A549 (cell line): ENCODE results near the gene KRT38. TPM values are rescaled to one million over a fixed set of nuclear protein-coding genes. Genes with fewer than 3 reads are reported as not detected.

Experiments used
- ATAC-seq, 2 experiments: fragments of 200-7000 bp in 1 of 2; fragments of >200 bp in 1 of 2; cut with Nextera tagmentation in 1 of 2; cut with Tn5 transposase in 1 of 2; 3 replicates each; pipeline versions ENCODE4 v1.8.0 to v1.9.1; 2018 to 2020; ENCODE audit warnings: mild to moderate bottlenecking in 1 of 2, moderate library complexity in 1 of 2
- CTCF ChIA-PET: fragments of 300-600 bp; sonication (Branson Sonifier 250); formaldehyde crosslinking; extraction: SDS; loops from one replicate; lab custom pipeline; 2021; ENCODE audit warnings: antibody characterized with exemption, inconsistent platforms; lab: Yijun Ruan, JAX
- POLR2A ChIA-PET: fragments of 350-600 bp; formaldehyde crosslinking; extraction: SDS; loops from one replicate; lab custom pipeline; 2021; ENCODE audit warnings: antibody characterized with exemption, inconsistent platforms; lab: Yijun Ruan, JAX
- DNase-seq, 2 experiments: peaks; one replicate each; pipeline versions ENCODE4 v3.0.0 to v3.0.0-alpha.2; 2011 to 2016; ENCODE audit warnings: low read depth in 1 of 2, low spot score in 1 of 2
- FAIRE-seq: peaks from 2 replicates; lab custom pipeline; 2011; peaks lifted over from hg19 to GRCh38; lab: Jason Lieb, UNC
- H3K27ac ChIP-seq, 2 experiments: fragments of >200 bp; sonication (Bioruptor Twin); formaldehyde crosslinking; 3 replicates each; pipeline ENCODE4 v1.5.1; 2016 to 2017
- H3K4me1 ChIP-seq: fragments of >200 bp; sonication (Bioruptor Twin); formaldehyde crosslinking; 3 replicates; pipeline ENCODE4 v1.6.1; 2016
- H3K4me2 ChIP-seq: fragments of >200 bp; sonication (Bioruptor Twin); formaldehyde crosslinking; 3 replicates; pipeline ENCODE4 v1.6.1; 2016
- H3K4me3 ChIP-seq: fragments of >200 bp; sonication (Bioruptor Twin); formaldehyde crosslinking; 3 replicates; pipeline ENCODE4 v1.5.1; 2016
- H3K9me3 ChIP-seq: fragments of >200 bp; sonication (Bioruptor Twin); formaldehyde crosslinking; 3 replicates; pipeline ENCODE4 v1.6.1; 2016
- CHD2 ChIP-seq: fragments of 150-350 bp; IDR thresholded peaks from 2 replicates; pipeline ENCODE4 v1.6.1; 2014; ENCODE audit warnings: low read length; ENCODE audit not compliant: partially characterized antibody
- E2F6 ChIP-seq: IDR thresholded peaks from 2 replicates; pipeline ENCODE4 v1.6.1; 2012; ENCODE audit warnings: low read depth, borderline replicate concordance
- EHF ChIP-seq: fragments of 250-450 bp; sonication (Bioruptor Pico); IDR thresholded peaks from 2 replicates; pipeline ENCODE4 v1.5.0; 2020; ENCODE audit warnings: mild to moderate bottlenecking
- EHMT2 ChIP-seq: fragments of 200-600 bp; sonication (generic); IDR thresholded peaks from 2 replicates; pipeline ENCODE4 v1.6.1; 2016; ENCODE audit warnings: antibody characterized with exemption, low read depth, mild to moderate bottlenecking, moderate library complexity
- EP300 ChIP-seq, 2 experiments: fragments of >200 bp; sonication (Bioruptor Twin); formaldehyde crosslinking; IDR thresholded peaks; 2 replicates in 1 of 2; 3 replicates in 1 of 2; pipeline ENCODE4 v1.6.1; 2016 to 2017
- FOSB ChIP-seq: fragments of 250-450 bp; sonication (Bioruptor Pico); IDR thresholded peaks from 2 replicates; pipeline ENCODE4 v1.5.0; 2020; ENCODE audit warnings: mild to moderate bottlenecking, moderate library complexity
- FOSL2 ChIP-seq, 2 experiments: fragments of 450-650 bp in 1 of 2; fragments of >200 bp in 1 of 2; sonication (Bioruptor Twin) in 1 of 2; formaldehyde crosslinking; IDR thresholded peaks; 2 replicates each; pipeline versions ENCODE4 v1.5.0 to v1.6.1; 2016 to 2020; ENCODE audit warnings: mild to moderate bottlenecking in 1 of 2, moderate library complexity in 1 of 2
- GATA3 ChIP-seq: IDR thresholded peaks from 2 replicates; pipeline ENCODE4 v1.6.1; 2012; ENCODE audit warnings: borderline replicate concordance
- HOXA7 ChIP-seq: fragments of 250-450 bp; sonication (Bioruptor Pico); IDR thresholded peaks from 2 replicates; pipeline ENCODE4 v1.5.0; 2020; ENCODE audit warnings: mild to moderate bottlenecking, moderate library complexity
- HOXB13 ChIP-seq: fragments of 250-450 bp; sonication (Bioruptor Pico); IDR thresholded peaks from 2 replicates; pipeline ENCODE4 v1.5.0; 2020; ENCODE audit warnings: low read depth, mild to moderate bottlenecking, moderate library complexity
- JUN ChIP-seq, 2 experiments: fragments of >200 bp; sonication (Bioruptor Twin); formaldehyde crosslinking; IDR thresholded peaks; 2 replicates in 1 of 2; 3 replicates in 1 of 2; pipeline ENCODE4 v1.6.1; 2016 to 2017
- KDM1A ChIP-seq: fragments of 200-600 bp; sonication (generic); IDR thresholded peaks from 2 replicates; pipeline ENCODE4 v1.6.1; 2016; ENCODE audit warnings: low read depth, mild to moderate bottlenecking
- MAZ ChIP-seq: fragments of 150-350 bp; IDR thresholded peaks from 2 replicates; pipeline ENCODE4 v1.6.1; 2014; ENCODE audit warnings: antibody characterized with exemption, low read depth, low read length, borderline replicate concordance
- NPAS2 ChIP-seq: fragments of 250-450 bp; sonication (Bioruptor Pico); IDR thresholded peaks from 2 replicates; pipeline ENCODE4 v1.8.0; 2022; ENCODE audit warnings: mild to moderate bottlenecking, moderate library complexity, borderline replicate concordance
- NR3C1 ChIP-seq: fragments of >200 bp; sonication (Bioruptor Twin); formaldehyde crosslinking; IDR thresholded peaks from 3 replicates; pipeline ENCODE4 v1.6.1; 2017
- PHF8 ChIP-seq: fragments of 200-600 bp; sonication (generic); IDR thresholded peaks from 2 replicates; pipeline ENCODE4 v1.6.1; 2016; ENCODE audit warnings: low read depth, mild to moderate bottlenecking, antibody characterized with exemption, moderate library complexity, borderline replicate concordance
- RAD21 ChIP-seq, 2 experiments: fragments of >200 bp in 1 of 2; sonication (Bioruptor Twin) in 1 of 2; formaldehyde crosslinking in 1 of 2; IDR thresholded peaks in 1 of 2; conservative IDR thresholded peaks in 1 of 2; 2 replicates in 1 of 2; 3 replicates in 1 of 2; pipeline ENCODE4 v1.6.1; 2012 to 2018; ENCODE audit warnings: inconsistent platforms in 1 of 2
- RCOR1 ChIP-seq: fragments of 150-350 bp; IDR thresholded peaks from 2 replicates; pipeline ENCODE4 v1.6.1; 2014; ENCODE audit warnings: antibody characterized with exemption, low read length, low read depth
- RFX5 ChIP-seq: fragments of 450-650 bp; IDR thresholded peaks from 2 replicates; pipeline ENCODE4 v1.7.1; 2014; ENCODE audit warnings: antibody characterized with exemption, mild to moderate bottlenecking, moderate library complexity
- SMC3 ChIP-seq: fragments of >200 bp; sonication (Bioruptor Twin); formaldehyde crosslinking; IDR thresholded peaks from 3 replicates; pipeline ENCODE4 v1.6.1; 2018; ENCODE audit warnings: inconsistent platforms
- TFCP2L1 ChIP-seq: fragments of 250-450 bp; sonication (Bioruptor Pico); IDR thresholded peaks from 2 replicates; pipeline ENCODE4 v1.5.0; 2021; ENCODE audit warnings: mild to moderate bottlenecking
- USF2 ChIP-seq: fragments of 450-650 bp; IDR thresholded peaks from 2 replicates; pipeline ENCODE4 v1.6.1; 2014; ENCODE audit warnings: antibody characterized with exemption
- ZNF302 ChIP-seq: fragments of 250-450 bp; sonication (Bioruptor Pico); IDR thresholded peaks from 2 replicates; pipeline ENCODE4 v1.9.0; 2021; ENCODE audit warnings: inconsistent platforms, mild to moderate bottlenecking, moderate library complexity
- ZSCAN20 ChIP-seq: fragments of 250-450 bp; sonication (Bioruptor Pico); IDR thresholded peaks from 2 replicates; pipeline ENCODE4 v1.8.0; 2022; ENCODE audit warnings: mild to moderate bottlenecking, moderate library complexity
- WGBS: methylation state at CpG from one replicate; pipeline ENCODE4 v1.1.6; 2017; ENCODE audit errors: missing lambda C conversion rate; 5-methylcytosine and 5-hydroxymethylcytosine counted together
- polyA plus RNA-seq, 4 experiments: library from polyadenylated mRNA; depleted of rRNA in 3 of 4; stranded (reverse); fragments of >200 nt; fragmentation: RNase III in 1 of 4; extraction: RNeasy Plus Mini Kit Qiagen cat#74134 plus additional on column Dnase treatment in 1 of 4; gene quantifications; 2 replicates in 3 of 4; 3 replicates in 1 of 4; pipeline ENCODE4 v1.2.3, GENCODE V29; 2011 to 2017

Gene KRT38
- polyA plus RNA-seq, 2 of the 4 experiments (the other 2 are of a cell fraction): not detected

DNA sequence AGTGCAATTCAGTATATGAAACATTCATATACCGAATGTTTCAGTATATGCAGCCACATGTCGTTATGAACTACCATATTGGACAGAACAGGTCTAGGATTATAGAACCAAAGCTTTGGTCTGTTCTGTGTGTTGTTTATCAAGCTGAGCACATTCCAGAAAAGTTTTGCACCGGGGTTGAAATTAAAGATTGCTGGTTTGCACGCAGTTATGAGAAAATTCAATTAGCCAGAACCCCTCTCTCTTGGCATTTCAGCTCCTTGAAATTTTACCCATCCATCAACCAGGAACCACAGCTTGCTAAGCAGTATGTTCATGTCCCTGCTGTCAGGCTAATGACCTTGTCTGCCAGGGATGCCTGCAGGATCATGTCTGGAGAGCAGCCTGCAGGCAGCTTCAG, 16.9 kb upstream of the KRT38 start:
- WGBS: 66% methylated on average over 4 of the region's 4 CpGs
- Histone ChIP-seq H3K27ac (no peak overlapping the region), H3K4me1 (no peaks in the 10 kb centered on the region), H3K4me2 (no peak overlapping the region)
- CTCF ChIA-PET: interaction anchor here (0.9 to 4.9 kb wide), 7 partner anchors 8 to 190 kb away, joined by 3 to 20 read pairs (median 4); no protein-coding TSS in a partner anchor
- FAIRE-seq (no peak), DNase-seq (no peak), ATAC-seq (no peak)
- no peak for TF ChIP-seq NR3C1
- TF ChIP-seq EHMT2: no peak
- TF ChIP-seq, all 56 proteins: peak for 0
- POLR2A ChIA-PET: no interaction called here
- Histone ChIP-seq H3K4me3 (no peak overlapping the region), H3K9me3 (no peaks in the 10 kb centered on the region)

GRCh38 chr17:41456204-41456603, 15.4 kb upstream of the KRT38 start:
- no peaks in the 10 kb centered on the region for H3K9me3 ChIP-seq
- 85% methylated on average over 3 of the region's 3 CpGs for WGBS
- no peaks in the 10 kb centered on the region for H3K4me1 ChIP-seq
- H3K4me2 ChIP-seq: no peak overlapping the region
- CTCF ChIA-PET: interaction anchor here (1.1 to 1.5 kb wide), 2 partner anchors 134 to 192 kb away, joined by 3 read pairs; no protein-coding TSS in a partner anchor
- POLR2A ChIA-PET: no interaction called here
- ATAC-seq: peak in 1 of 2 experiments; percentile 54; a peak in 3 of 6 replicates
- no peak for FAIRE-seq
- peak in 1 of 2 experiments; percentile 25 for DNase-seq
- H3K27ac ChIP-seq: no peak overlapping the region
- TF ChIP-seq RAD21 (conservative IDR thresholded peaks at IDR 0.05 in 1 of 2, IDR thresholded peaks at IDR 0.05 in 1 of 2) (peak in 1 of 2 experiments; percentile 42; a peak in 2 of 5 replicates), SMC3 (peak; percentile 27; the same call in 1 of the 3 replicates), HOXB13 (no peak)
- H3K4me3 ChIP-seq: no peak overlapping the region

- WGBS: 83% methylated on average over 1 of the region's 1 CpG
- no peak overlapping the region for H3K4me3 ChIP-seq
- FAIRE-seq (no peak), ATAC-seq (no peak)
- no peak overlapping the region for H3K4me2 ChIP-seq
- no peak for TF ChIP-seq HOXB13
- no peak for TF ChIP-seq RFX5
- TF ChIP-seq E2F6: no peak
- no peak for TF ChIP-seq TFCP2L1 (CRISPR knock-in tag)
- no peak for TF ChIP-seq JUN (IDR thresholded peaks at IDR 0.05)
- TF ChIP-seq FOSL2 (IDR thresholded peaks at IDR 0.05): no peak
- TF ChIP-seq FOSL2 (CRISPR knock-in tag; IDR thresholded peaks at IDR 0.05): no peak
- TF ChIP-seq, all 56 proteins: peak for 0
- Histone ChIP-seq H3K4me1 (no peaks in the 10 kb centered on the region), H3K9me3 (no peaks in the 10 kb centered on the region), H3K27ac (no peak overlapping the region)
- DNase-seq: no peak
- CTCF ChIA-PET: interaction anchor here (0.5 to 2.0 kb wide), 2 partner anchors 41 to 93 kb away, joined by 3 to 6 read pairs; no protein-coding TSS in a partner anchor
- POLR2A ChIA-PET: no interaction called here
Measured at GRCh38 chr17:41455236-41455635, 14.5 kb upstream of the KRT38 start.

GRCh38 chr17:41453066-41453465, 12.3 kb upstream of the KRT38 start:
- ATAC-seq (no peak), FAIRE-seq (no peak), DNase-seq (no peak)
- Histone ChIP-seq H3K4me3 (no peak overlapping the region), H3K4me1 (no peaks in the 10 kb centered on the region), H3K27ac (no peak overlapping the region), H3K9me3 (no peaks in the 10 kb centered on the region), H3K4me2 (no peak overlapping the region)
- ChIA-PET POLR2A (no interaction called here), CTCF (interaction anchor here (1.0 to 3.0 kb wide), 4 partner anchors 10 to 131 kb away, joined by 3 to 13 read pairs (median 3); no protein-coding TSS in a partner anchor)
- TF ChIP-seq TFCP2L1 (CRISPR knock-in tag) (no peak), KDM1A (no peak), EP300 (IDR thresholded peaks at IDR 0.05) (no peak), NPAS2 (CRISPR knock-in tag) (no peak), MAZ (no peak)
- 76% methylated on average over 3 of the region's 3 CpGs for WGBS

DNA sequence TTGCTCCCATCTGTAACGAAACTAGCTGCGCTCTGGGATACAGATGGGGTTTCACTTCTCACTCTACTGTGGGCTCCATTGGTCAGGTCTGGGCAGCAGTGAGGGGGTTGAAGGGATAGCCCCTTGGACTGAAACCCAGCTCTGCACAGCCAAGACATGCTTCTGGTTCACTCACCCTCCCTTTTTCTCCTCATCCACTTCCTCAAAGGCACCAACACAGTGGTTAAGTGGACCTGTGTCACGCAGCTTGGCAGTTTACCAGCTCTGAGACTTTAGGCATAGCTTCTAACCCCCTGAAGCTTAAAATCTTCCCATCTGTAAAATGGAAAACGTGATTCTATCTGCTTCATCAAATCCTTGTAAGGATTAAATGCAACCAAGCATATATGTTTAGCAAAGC, 11.5 kb upstream of the KRT38 start:
- FAIRE-seq: peak; percentile 7
- CTCF ChIA-PET: interaction anchor here (1.0 to 3.0 kb wide), 6 partner anchors 11 to 209 kb away, joined by 3 to 13 read pairs (median 3); no protein-coding TSS in a partner anchor
- Histone ChIP-seq H3K4me1 (no peaks in the 10 kb centered on the region), H3K27ac (no peak overlapping the region), H3K4me2 (no peak overlapping the region), H3K4me3 (no peak overlapping the region), H3K9me3 (no peaks in the 10 kb centered on the region)
- no peak for DNase-seq
- no peak for TF ChIP-seq PHF8
- no peak for TF ChIP-seq RCOR1
- TF ChIP-seq CHD2: no peak
- no peak for TF ChIP-seq USF2
- TF ChIP-seq GATA3: no peak
- TF ChIP-seq ZSCAN20 (CRISPR knock-in tag): no peak
- TF ChIP-seq FOSL2 (IDR thresholded peaks at IDR 0.05): no peak
- TF ChIP-seq FOSL2 (CRISPR knock-in tag; IDR thresholded peaks at IDR 0.05): no peak
- TF ChIP-seq EHF: no peak
- no peak for TF ChIP-seq ZNF302 (CRISPR knock-in tag)
- TF ChIP-seq FOSB (CRISPR knock-in tag): no peak
- TF ChIP-seq HOXA7 (CRISPR knock-in tag): no peak
- POLR2A ChIA-PET: no interaction called here
- no peak for ATAC-seq
- WGBS: 47% methylated on average over 4 of the region's 4 CpGs
